IPS DF 19.7 (cell line): ENCODE measurements around the gene EMID1.
A peak's percentile ranks its signal among the peaks of the same experiment; 100 is the strongest.

Experiments
- DNase-seq: peaks from one replicate; pipeline ENCODE4 v3.0.0-alpha.2; 2013; ENCODE audit warnings: low read depth, low spot score

EMID1 gene

GRCh38 chr22:29260031-29260560, 54.4 kb downstream of the EMID1 start:
- DNase-seq, result no peak

GRCh38 chr22:29260601-29261315, 55.1 kb downstream of the EMID1 start:
- no peak for DNase-seq

GRCh38 chr22:29263791-29264276, 58.1 kb downstream of the EMID1 start:
- DNase-seq, result no peak

- no peak for DNase-seq
Measured at GRCh38 chr22:29265305-29265704, 59.6 kb downstream of the EMID1 start.

GRCh38 chr22:29265929-29266328, 60.2 kb downstream of the EMID1 start:
- DNase-seq, result no peak

- DNase-seq, result no peak
Measured at GRCh38 chr22:29266564-29267461, 61.1 kb downstream of the EMID1 start.

- DNase-seq, result no peak
Measured at GRCh38 chr22:29267462-29267857, 61.8 kb downstream of the EMID1 start.

GRCh38 chr22:29267858-29268510, 62.3 kb downstream of the EMID1 start, which contains the start of the genes EWSR1 and RHBDD3:
TSS of gene EWSR1 (plus strand) at chr22:29268268. CDS start at chr22:29268337, 69 bp downstream.
TSS of gene RHBDD3 (minus strand) at chr22:29267981. CDS start at chr22:29265626, 2,355 bp downstream.
- DNase-seq, result peak; percentile 65

- no peak for DNase-seq
Measured at GRCh38 chr22:29268511-29269229, 63.0 kb downstream of the EMID1 start.

- DNase-seq, result no peak
Measured at GRCh38 chr22:29269230-29269604, 63.5 kb downstream of the EMID1 start.

- no peak for DNase-seq
Measured at GRCh38 chr22:29269731-29270474, 64.2 kb downstream of the EMID1 start.

GRCh38 chr22:29270475-29271271, 65.0 kb downstream of the EMID1 start:
- no peak for DNase-seq

GRCh38 chr22:29272624-29273023, 66.9 kb downstream of the EMID1 start:
- no peak for DNase-seq

GRCh38 chr22:29275167-29275566, 69.5 kb downstream of the EMID1 start:
- no peak for DNase-seq

- DNase-seq, result no peak
Measured at GRCh38 chr22:29275819-29276565, 70.3 kb downstream of the EMID1 start.

- no peak for DNase-seq
Measured at GRCh38 chr22:29277927-29278326, 72.2 kb downstream of the EMID1 start.

- no peak for DNase-seq
Measured at GRCh38 chr22:29284196-29284595, 78.5 kb downstream of the EMID1 start.

- no peak for DNase-seq
Measured at GRCh38 chr22:29288837-29289236, 83.1 kb downstream of the EMID1 start.

GRCh38 chr22:29290061-29290460, 84.4 kb downstream of the EMID1 start:
- DNase-seq, result no peak
